PC-3 (cell line): Measurements from ENCODE around the gene CAPN5.

ENCODE experiments used
- CTCF ChIP-seq: fragments of 300-600 bp; sonication (generic); conservative IDR thresholded peaks from 2 replicates; pipeline ENCODE4 v1.5.1; 2017; ENCODE audit warnings: antibody characterized with exemption, low read depth, mild to moderate bottlenecking, low read length
- EZH2 ChIP-seq: fragments of 300-600 bp; sonication (generic); IDR thresholded peaks from one replicate; pipeline ENCODE4 v1.6.1; 2017; ENCODE audit warnings: antibody characterized with exemption, mild to moderate bottlenecking, low read length; ENCODE audit not compliant: unreplicated experiment
- EZH2phosphoT487 ChIP-seq: fragments of 300-600 bp; sonication (generic); IDR thresholded peaks from 2 replicates; pipeline ENCODE4 v1.6.1; 2018; ENCODE audit warnings: mild to moderate bottlenecking, antibody characterized with exemption, low read length, borderline replicate concordance

- no peak for TF ChIP-seq CTCF
- no peak for TF ChIP-seq EZH2phosphoT487
- no peak for TF ChIP-seq EZH2
Measured at GRCh38 chr11:77087723-77088225, 21.0 kb downstream of the CAPN5 start.
